ENCODE results near the gene FBXO46. TPM values are rescaled to one million over a fixed set of nuclear protein-coding genes. Genes with fewer than 3 reads are reported as not detected.

FBXO46 gene
- total RNA-seq, 1 experiment from 2014 or later, result 40.1 TPM

DNA sequence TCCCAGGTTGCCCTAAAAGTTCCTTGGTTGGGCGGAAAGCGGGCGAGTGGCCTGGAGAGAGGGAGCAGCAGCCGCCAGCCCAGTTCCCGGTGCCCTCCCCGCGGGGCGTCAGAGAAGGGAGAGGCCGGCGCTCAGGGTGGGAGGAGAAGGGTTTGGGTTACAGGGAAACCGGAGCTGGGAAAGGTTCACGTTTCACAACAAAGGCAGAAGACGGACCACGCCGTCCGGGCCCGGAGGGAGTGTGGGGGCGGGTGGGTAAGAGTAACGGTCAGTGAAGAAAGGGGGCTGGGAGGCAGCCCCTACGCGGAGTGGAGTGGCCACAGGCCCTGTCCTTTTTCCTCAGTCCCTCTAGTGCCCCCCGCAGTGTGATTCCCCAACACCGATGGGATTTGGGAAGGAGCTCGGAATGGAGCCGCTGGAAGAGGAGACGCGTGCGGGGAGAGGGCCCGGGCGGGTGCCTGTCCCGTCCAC lies 36.7 kb upstream of the FBXO46 start:
- ChIA-PET CTCF (interaction anchor here (0.5 to 5.6 kb wide), 14 partner anchors 13 to 310 kb away, joined by 3 to 175 read pairs (median 6); partner anchors contain the start of genes DMPK, FOXA3, QPCTL and SNRPD2), POLR2A (interaction anchor here (0.7 to 4.8 kb wide), 10 partner anchors 32 to 369 kb away, joined by 3 to 115 read pairs (median 5); partner anchors contain the start of genes EML2, FBXO46, QPCTL and SNRPD2)
- Mint-ChIP-seq H3K27me3 (ENCODE audit: low read depth) (no peaks in the 10 kb centered on the region; the same call in 1 of the 2 replicates), H3K4me3 (peak overlapping the region; percentile 79), H3K9me3 (no peaks in the 10 kb centered on the region), H3K27ac (peak overlapping the region; percentile 32; the same call in 1 of the 2 replicates), H3K4me1 (peaks cover 26% of the 10 kb centered on the region), H3K36me3 (no peaks in the 10 kb centered on the region)
- no peak for ATAC-seq
- DNase-seq (ENCODE audit: low spot score), result peak; percentile 69
- TF ChIP-seq SP1 (CRISPR knock-in tag; conservative IDR thresholded peaks at IDR 0.05) (peak; percentile 66), ZNF396 (CRISPR knock-in tag; IDR thresholded peaks at IDR 0.05; ENCODE audit: borderline replicate concordance) (no peak), NFATC4 (CRISPR knock-in tag; IDR thresholded peaks at IDR 0.05) (no peak), SMAD4 (CRISPR knock-in tag; IDR thresholded peaks at IDR 0.05) (no peak), FOXK1 (CRISPR knock-in tag; IDR thresholded peaks at IDR 0.05) (peak; percentile 99), EMX1 (CRISPR knock-in tag; IDR thresholded peaks at IDR 0.05) (no peak), NFYB (CRISPR knock-in tag; conservative IDR thresholded peaks at IDR 0.05; ENCODE audit: low read depth) (no peak), ZNF423 (CRISPR knock-in tag; IDR thresholded peaks at IDR 0.05) (peak; percentile 75), MYBL2 (CRISPR knock-in tag; IDR thresholded peaks at IDR 0.05) (peak; percentile 46; the same call in 1 of the 2 replicates)
- TF ChIP-seq, protein P1, sequence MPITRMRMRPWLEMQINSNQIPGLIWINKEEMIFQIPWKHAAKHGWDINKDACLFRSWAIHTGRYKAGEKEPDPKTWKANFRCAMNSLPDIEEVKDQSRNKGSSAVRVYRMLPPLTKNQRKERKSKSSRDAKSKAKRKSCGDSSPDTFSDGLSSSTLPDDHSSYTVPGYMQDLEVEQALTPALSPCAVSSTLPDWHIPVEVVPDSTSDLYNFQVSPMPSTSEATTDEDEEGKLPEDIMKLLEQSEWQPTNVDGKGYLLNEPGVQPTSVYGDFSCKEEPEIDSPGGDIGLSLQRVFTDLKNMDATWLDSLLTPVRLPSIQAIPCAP (CRISPR knock-in tag; IDR thresholded peaks at IDR 0.05), result no peak
- TF ChIP-seq, protein P2, sequence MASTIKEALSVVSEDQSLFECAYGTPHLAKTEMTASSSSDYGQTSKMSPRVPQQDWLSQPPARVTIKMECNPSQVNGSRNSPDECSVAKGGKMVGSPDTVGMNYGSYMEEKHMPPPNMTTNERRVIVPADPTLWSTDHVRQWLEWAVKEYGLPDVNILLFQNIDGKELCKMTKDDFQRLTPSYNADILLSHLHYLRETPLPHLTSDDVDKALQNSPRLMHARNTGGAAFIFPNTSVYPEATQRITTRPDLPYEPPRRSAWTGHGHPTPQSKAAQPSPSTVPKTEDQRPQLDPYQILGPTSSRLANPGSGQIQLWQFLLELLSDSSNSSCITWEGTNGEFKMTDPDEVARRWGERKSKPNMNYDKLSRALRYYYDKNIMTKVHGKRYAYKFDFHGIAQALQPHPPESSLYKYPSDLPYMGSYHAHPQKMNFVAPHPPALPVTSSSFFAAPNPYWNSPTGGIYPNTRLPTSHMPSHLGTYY (CRISPR knock-in tag; IDR thresholded peaks at IDR 0.05), result no peak
- TF ChIP-seq, protein P3, sequence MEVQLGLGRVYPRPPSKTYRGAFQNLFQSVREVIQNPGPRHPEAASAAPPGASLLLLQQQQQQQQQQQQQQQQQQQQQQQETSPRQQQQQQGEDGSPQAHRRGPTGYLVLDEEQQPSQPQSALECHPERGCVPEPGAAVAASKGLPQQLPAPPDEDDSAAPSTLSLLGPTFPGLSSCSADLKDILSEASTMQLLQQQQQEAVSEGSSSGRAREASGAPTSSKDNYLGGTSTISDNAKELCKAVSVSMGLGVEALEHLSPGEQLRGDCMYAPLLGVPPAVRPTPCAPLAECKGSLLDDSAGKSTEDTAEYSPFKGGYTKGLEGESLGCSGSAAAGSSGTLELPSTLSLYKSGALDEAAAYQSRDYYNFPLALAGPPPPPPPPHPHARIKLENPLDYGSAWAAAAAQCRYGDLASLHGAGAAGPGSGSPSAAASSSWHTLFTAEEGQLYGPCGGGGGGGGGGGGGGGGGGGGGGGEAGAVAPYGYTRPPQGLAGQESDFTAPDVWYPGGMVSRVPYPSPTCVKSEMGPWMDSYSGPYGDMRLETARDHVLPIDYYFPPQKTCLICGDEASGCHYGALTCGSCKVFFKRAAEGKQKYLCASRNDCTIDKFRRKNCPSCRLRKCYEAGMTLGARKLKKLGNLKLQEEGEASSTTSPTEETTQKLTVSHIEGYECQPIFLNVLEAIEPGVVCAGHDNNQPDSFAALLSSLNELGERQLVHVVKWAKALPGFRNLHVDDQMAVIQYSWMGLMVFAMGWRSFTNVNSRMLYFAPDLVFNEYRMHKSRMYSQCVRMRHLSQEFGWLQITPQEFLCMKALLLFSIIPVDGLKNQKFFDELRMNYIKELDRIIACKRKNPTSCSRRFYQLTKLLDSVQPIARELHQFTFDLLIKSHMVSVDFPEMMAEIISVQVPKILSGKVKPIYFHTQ (CRISPR knock-in tag; IDR thresholded peaks at IDR 0.05), result no peak
- TF ChIP-seq, protein P4, sequence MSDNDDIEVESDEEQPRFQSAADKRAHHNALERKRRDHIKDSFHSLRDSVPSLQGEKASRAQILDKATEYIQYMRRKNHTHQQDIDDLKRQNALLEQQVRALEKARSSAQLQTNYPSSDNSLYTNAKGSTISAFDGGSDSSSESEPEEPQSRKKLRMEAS (CRISPR knock-in tag; IDR thresholded peaks at IDR 0.05), result peak; percentile 69; the same call in 1 of the 2 replicates
- TF ChIP-seq, protein P5, sequence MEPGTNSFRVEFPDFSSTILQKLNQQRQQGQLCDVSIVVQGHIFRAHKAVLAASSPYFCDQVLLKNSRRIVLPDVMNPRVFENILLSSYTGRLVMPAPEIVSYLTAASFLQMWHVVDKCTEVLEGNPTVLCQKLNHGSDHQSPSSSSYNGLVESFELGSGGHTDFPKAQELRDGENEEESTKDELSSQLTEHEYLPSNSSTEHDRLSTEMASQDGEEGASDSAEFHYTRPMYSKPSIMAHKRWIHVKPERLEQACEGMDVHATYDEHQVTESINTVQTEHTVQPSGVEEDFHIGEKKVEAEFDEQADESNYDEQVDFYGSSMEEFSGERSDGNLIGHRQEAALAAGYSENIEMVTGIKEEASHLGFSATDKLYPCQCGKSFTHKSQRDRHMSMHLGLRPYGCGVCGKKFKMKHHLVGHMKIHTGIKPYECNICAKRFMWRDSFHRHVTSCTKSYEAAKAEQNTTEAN (CRISPR knock-in tag; IDR thresholded peaks at IDR 0.05), result 0 out of 2 replicates have a peak, but pooled peaks have one; percentile 44
- TF ChIP-seq, protein P6, sequence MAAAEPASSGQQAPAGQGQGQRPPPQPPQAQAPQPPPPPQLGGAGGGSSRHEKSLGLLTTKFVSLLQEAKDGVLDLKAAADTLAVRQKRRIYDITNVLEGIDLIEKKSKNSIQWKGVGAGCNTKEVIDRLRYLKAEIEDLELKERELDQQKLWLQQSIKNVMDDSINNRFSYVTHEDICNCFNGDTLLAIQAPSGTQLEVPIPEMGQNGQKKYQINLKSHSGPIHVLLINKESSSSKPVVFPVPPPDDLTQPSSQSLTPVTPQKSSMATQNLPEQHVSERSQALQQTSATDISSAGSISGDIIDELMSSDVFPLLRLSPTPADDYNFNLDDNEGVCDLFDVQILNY (CRISPR knock-in tag; IDR thresholded peaks at IDR 0.05), result no peak
- TF ChIP-seq, protein P7, sequence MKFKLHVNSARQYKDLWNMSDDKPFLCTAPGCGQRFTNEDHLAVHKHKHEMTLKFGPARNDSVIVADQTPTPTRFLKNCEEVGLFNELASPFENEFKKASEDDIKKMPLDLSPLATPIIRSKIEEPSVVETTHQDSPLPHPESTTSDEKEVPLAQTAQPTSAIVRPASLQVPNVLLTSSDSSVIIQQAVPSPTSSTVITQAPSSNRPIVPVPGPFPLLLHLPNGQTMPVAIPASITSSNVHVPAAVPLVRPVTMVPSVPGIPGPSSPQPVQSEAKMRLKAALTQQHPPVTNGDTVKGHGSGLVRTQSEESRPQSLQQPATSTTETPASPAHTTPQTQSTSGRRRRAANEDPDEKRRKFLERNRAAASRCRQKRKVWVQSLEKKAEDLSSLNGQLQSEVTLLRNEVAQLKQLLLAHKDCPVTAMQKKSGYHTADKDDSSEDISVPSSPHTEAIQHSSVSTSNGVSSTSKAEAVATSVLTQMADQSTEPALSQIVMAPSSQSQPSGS (CRISPR knock-in tag; IDR thresholded peaks at IDR 0.05; ENCODE audit: borderline replicate concordance, low read depth), result no peak
